ENCODE results near the gene CEP76.

The CEP76 gene

GRCh38 chr18:12703096-12703567 is 609 bp upstream of the CEP76 start:
- H4K91ac ChIP-seq (ENCODE audit: low read depth, low read length, poor library complexity), result peak overlapping the region; percentile 89
- H3K79me1 ChIP-seq (ENCODE audit: low read depth, low read length), result peaks cover 5% of the 10 kb centered on the region
- no peak overlapping the region for H2AK5ac ChIP-seq (ENCODE audit: low read depth, low read length)
- peak overlapping the region; percentile 42 for H3K4me2 ChIP-seq (ENCODE audit: insufficient read depth, low read length, poor library complexity, severe bottlenecking)
- peak overlapping the region; percentile 97 for H3K9ac ChIP-seq (ENCODE audit: low read depth, low read length, poor library complexity)
- H4K8ac ChIP-seq (ENCODE audit: low read depth, low read length), result no peak overlapping the region
- peak overlapping the region; percentile 40 for H3K27ac ChIP-seq (replicated peaks; ENCODE audit: low read length)
- H3K23ac ChIP-seq (ENCODE audit: low read depth, low read length, poor library complexity), result peak overlapping the region; percentile 99
- no CpG with 5 or more reads among the region's 28 CpGs for WGBS, 2 donors (ENCODE audit: extremely low coverage in 2 of 2, insufficient read length in 2 of 2, insufficient replicate concordance in 1 of 2)
- H3K27me3 ChIP-seq (ENCODE audit: control insufficient read depth in 3 of 3, insufficient read depth in 3 of 3, low read depth in 1 of 3, low read length in 3 of 3), result no peaks in the 10 kb centered on the region
- peak overlapping the region; percentile 81 to 97 for H3K4me3 ChIP-seq (ENCODE audit: low read length in 2 of 2)
- H2BK120ac ChIP-seq (ENCODE audit: low read depth, low read length), result peak overlapping the region; percentile 74
- peak overlapping the region; percentile 100 for H2AFZ ChIP-seq (ENCODE audit: low read length)
- H2BK5ac ChIP-seq (ENCODE audit: low read length), result peak overlapping the region; percentile 99
- DNase-seq (ENCODE audit: low spot score), result no peak
- peak overlapping the region; percentile 100 for H3K18ac ChIP-seq (ENCODE audit: low read length)
- H3K14ac ChIP-seq (ENCODE audit: low read length), result no peak overlapping the region
- H3K36me3 ChIP-seq (replicated peaks in 1 of 2; ENCODE audit: control insufficient read depth in 2 of 2, insufficient read depth in 2 of 2, low read length in 2 of 2), result peaks cover 4 to 60% of the 10 kb centered on the region in 2 donors
- no peaks in the 10 kb centered on the region for H3K4me1 ChIP-seq (ENCODE audit: control insufficient read depth in 2 of 2, insufficient read depth in 1 of 2, low read depth in 1 of 2, low read length in 2 of 2)
- no peak overlapping the region for H3K4ac ChIP-seq (ENCODE audit: low read length)
- H2BK12ac ChIP-seq (ENCODE audit: low read length), result no peak overlapping the region
- H2BK15ac ChIP-seq (ENCODE audit: low read length), result peak overlapping the region; percentile 87
- no peaks in the 10 kb centered on the region for H3K9me3 ChIP-seq (replicated peaks in 1 of 2; ENCODE audit: control insufficient read depth in 2 of 2, insufficient read depth in 1 of 2, low read depth in 1 of 2, low read length in 2 of 2)

- WGBS, 2 donors (ENCODE audit: extremely low coverage in 2 of 2, insufficient read length in 2 of 2, insufficient replicate concordance in 1 of 2), result no CpG with 5 or more reads among the region's 3 CpGs
- H3K27me3 ChIP-seq (ENCODE audit: control insufficient read depth in 3 of 3, insufficient read depth in 3 of 3, low read depth in 1 of 3, low read length in 3 of 3), result no peaks in the 10 kb centered on the region
- H4K91ac ChIP-seq (ENCODE audit: low read depth, low read length, poor library complexity), result no peak overlapping the region
- no peak overlapping the region for H3K18ac ChIP-seq (ENCODE audit: low read length)
- H3K4ac ChIP-seq (ENCODE audit: low read length), result no peak overlapping the region
- H2BK15ac ChIP-seq (ENCODE audit: low read length), result no peak overlapping the region
- H3K36me3 ChIP-seq (replicated peaks in 1 of 2; ENCODE audit: control insufficient read depth in 2 of 2, insufficient read depth in 2 of 2, low read length in 2 of 2), result peaks cover 2 to 60% of the 10 kb centered on the region in 2 donors
- no peak for DNase-seq (ENCODE audit: low spot score)
- no peaks in the 10 kb centered on the region for H3K9me3 ChIP-seq (replicated peaks in 1 of 2; ENCODE audit: control insufficient read depth in 2 of 2, insufficient read depth in 1 of 2, low read depth in 1 of 2, low read length in 2 of 2)
- H3K27ac ChIP-seq (replicated peaks; ENCODE audit: low read length), result no peak overlapping the region
- no peak overlapping the region for H2AFZ ChIP-seq (ENCODE audit: low read length)
- no peak overlapping the region for H2BK12ac ChIP-seq (ENCODE audit: low read length)
- H3K9ac ChIP-seq (ENCODE audit: low read depth, low read length, poor library complexity), result no peak overlapping the region
- no peak overlapping the region for H3K23ac ChIP-seq (ENCODE audit: low read depth, low read length, poor library complexity)
- no peaks in the 10 kb centered on the region for H3K4me1 ChIP-seq (ENCODE audit: control insufficient read depth in 2 of 2, insufficient read depth in 1 of 2, low read depth in 1 of 2, low read length in 2 of 2)
- H2BK120ac ChIP-seq (ENCODE audit: low read depth, low read length), result no peak overlapping the region
- no peak overlapping the region for H2BK5ac ChIP-seq (ENCODE audit: low read length)
- H2AK5ac ChIP-seq (ENCODE audit: low read depth, low read length), result no peak overlapping the region
- no peak overlapping the region for H4K8ac ChIP-seq (ENCODE audit: low read depth, low read length)
- H3K4me3 ChIP-seq (ENCODE audit: low read length in 2 of 2), result peak overlapping the region in 1 of 2 donors; percentile 81
- H3K79me1 ChIP-seq (ENCODE audit: low read depth, low read length), result peaks cover 5% of the 10 kb centered on the region
- no peak overlapping the region for H3K14ac ChIP-seq (ENCODE audit: low read length)
- H3K4me2 ChIP-seq (ENCODE audit: insufficient read depth, low read length, poor library complexity, severe bottlenecking), result peak overlapping the region; percentile 32
Measured at GRCh38 chr18:12701161-12701560, 1.4 kb downstream of the CEP76 start.

- Histone ChIP-seq H3K4me3 (ENCODE audit: low read length in 2 of 2) (no peak overlapping the region), H3K14ac (ENCODE audit: low read length) (no peak overlapping the region), H3K79me1 (ENCODE audit: low read depth, low read length) (peaks cover 5% of the 10 kb centered on the region), H2BK12ac (ENCODE audit: low read length) (no peak overlapping the region), H3K23ac (ENCODE audit: low read depth, low read length, poor library complexity) (no peak overlapping the region), H3K27me3 (ENCODE audit: control insufficient read depth in 3 of 3, insufficient read depth in 3 of 3, low read depth in 1 of 3, low read length in 3 of 3) (no peaks in the 10 kb centered on the region), H4K8ac (ENCODE audit: low read depth, low read length) (no peak overlapping the region), H3K4ac (ENCODE audit: low read length) (no peak overlapping the region), H2BK5ac (ENCODE audit: low read length) (no peak overlapping the region), H3K9ac (ENCODE audit: low read depth, low read length, poor library complexity) (no peak overlapping the region), H2AFZ (ENCODE audit: low read length) (no peak overlapping the region), H4K91ac (ENCODE audit: low read depth, low read length, poor library complexity) (no peak overlapping the region), H3K36me3 (replicated peaks in 1 of 2; ENCODE audit: control insufficient read depth in 2 of 2, insufficient read depth in 2 of 2, low read length in 2 of 2) (peaks cover 2 to 65% of the 10 kb centered on the region in 2 donors), H3K18ac (ENCODE audit: low read length) (no peak overlapping the region), H3K9me3 (replicated peaks in 1 of 2; ENCODE audit: control insufficient read depth in 2 of 2, insufficient read depth in 1 of 2, low read depth in 1 of 2, low read length in 2 of 2) (no peaks in the 10 kb centered on the region), H3K27ac (replicated peaks; ENCODE audit: low read length) (no peak overlapping the region), H2BK15ac (ENCODE audit: low read length) (no peak overlapping the region), H2BK120ac (ENCODE audit: low read depth, low read length) (no peak overlapping the region), H3K4me1 (ENCODE audit: control insufficient read depth in 2 of 2, insufficient read depth in 1 of 2, low read depth in 1 of 2, low read length in 2 of 2) (no peaks in the 10 kb centered on the region), H2AK5ac (ENCODE audit: low read depth, low read length) (no peak overlapping the region), H3K4me2 (ENCODE audit: insufficient read depth, low read length, poor library complexity, severe bottlenecking) (no peak overlapping the region)
- DNase-seq (ENCODE audit: low spot score), result no peak
- WGBS, 2 donors (ENCODE audit: extremely low coverage in 2 of 2, insufficient read length in 2 of 2, insufficient replicate concordance in 1 of 2), result 100% methylated on average over 1 of the region's 2 CpGs; no CpG with 5 or more reads in 1 of the 2 donors
Measured at GRCh38 chr18:12699747-12700146, 2.8 kb downstream of the CEP76 start.

- no peak overlapping the region for H2BK120ac ChIP-seq (ENCODE audit: low read depth, low read length)
- H3K23ac ChIP-seq (ENCODE audit: low read depth, low read length, poor library complexity), result no peak overlapping the region
- no peak overlapping the region for H3K27ac ChIP-seq (replicated peaks; ENCODE audit: low read length)
- no peak overlapping the region for H2AK5ac ChIP-seq (ENCODE audit: low read depth, low read length)
- no peak overlapping the region for H3K4me2 ChIP-seq (ENCODE audit: insufficient read depth, low read length, poor library complexity, severe bottlenecking)
- no peak overlapping the region for H3K18ac ChIP-seq (ENCODE audit: low read length)
- no peaks in the 10 kb centered on the region for H3K4me1 ChIP-seq (ENCODE audit: control insufficient read depth in 2 of 2, insufficient read depth in 1 of 2, low read depth in 1 of 2, low read length in 2 of 2)
- H3K79me1 ChIP-seq (ENCODE audit: low read depth, low read length), result no peaks in the 10 kb centered on the region
- no peaks in the 10 kb centered on the region for H3K9me3 ChIP-seq (replicated peaks in 1 of 2; ENCODE audit: control insufficient read depth in 2 of 2, insufficient read depth in 1 of 2, low read depth in 1 of 2, low read length in 2 of 2)
- H2BK15ac ChIP-seq (ENCODE audit: low read length), result no peak overlapping the region
- no CpG with 5 or more reads among the region's 2 CpGs for WGBS, 2 donors (ENCODE audit: extremely low coverage in 2 of 2, insufficient read length in 2 of 2, insufficient replicate concordance in 1 of 2)
- no peak overlapping the region for H3K14ac ChIP-seq (ENCODE audit: low read length)
- no peak overlapping the region for H3K9ac ChIP-seq (ENCODE audit: low read depth, low read length, poor library complexity)
- no peak overlapping the region for H4K91ac ChIP-seq (ENCODE audit: low read depth, low read length, poor library complexity)
- peaks cover 4 to 94% of the 10 kb centered on the region in 2 donors for H3K36me3 ChIP-seq (replicated peaks in 1 of 2; ENCODE audit: control insufficient read depth in 2 of 2, insufficient read depth in 2 of 2, low read length in 2 of 2)
- no peaks in the 10 kb centered on the region for H3K27me3 ChIP-seq (ENCODE audit: control insufficient read depth in 3 of 3, insufficient read depth in 3 of 3, low read depth in 1 of 3, low read length in 3 of 3)
- no peak for DNase-seq (ENCODE audit: low spot score)
- H2BK12ac ChIP-seq (ENCODE audit: low read length), result no peak overlapping the region
- no peak overlapping the region for H4K8ac ChIP-seq (ENCODE audit: low read depth, low read length)
- no peak overlapping the region for H2BK5ac ChIP-seq (ENCODE audit: low read length)
- H2AFZ ChIP-seq (ENCODE audit: low read length), result no peak overlapping the region
- no peak overlapping the region for H3K4me3 ChIP-seq (ENCODE audit: low read length in 2 of 2)
- H3K4ac ChIP-seq (ENCODE audit: low read length), result no peak overlapping the region
Measured at GRCh38 chr18:12694032-12694431, 8.5 kb downstream of the CEP76 start.
